Neural crest cell (in vitro differentiated cells): ENCODE data around the gene PLCL2. TPM values are rescaled to one million over a fixed set of nuclear protein-coding genes. Genes with fewer than 3 reads are reported as not detected.

Experiments
- DNase-seq: peaks from one replicate; pipeline ENCODE4 v3.0.0; 2021; ENCODE audit warnings: low read depth, mixed read lengths, low spot score
- H3K27ac Mint-ChIP-seq: one replicate; pipeline ENCODE4 v1.8.0; 2021; ENCODE audit warnings: mild to moderate bottlenecking, mixed read lengths; ENCODE audit not compliant: unreplicated experiment
- H3K27me3 Mint-ChIP-seq: 2 replicates; pipeline ENCODE4 v1.8.0; 2021; ENCODE audit warnings: low read depth, mild to moderate bottlenecking, mixed read lengths
- H3K36me3 Mint-ChIP-seq: 2 replicates; pipeline ENCODE4 v1.8.0; 2021; ENCODE audit warnings: low read depth, mild to moderate bottlenecking, mixed read lengths
- H3K4me1 Mint-ChIP-seq: 2 replicates; pipeline ENCODE4 v1.8.0; 2021; ENCODE audit warnings: mixed read lengths
- H3K4me3 Mint-ChIP-seq: one replicate; pipeline ENCODE4 v1.8.0; 2021; ENCODE audit warnings: mild to moderate bottlenecking, mixed read lengths
- H3K9me3 Mint-ChIP-seq: 2 replicates; pipeline ENCODE4 v1.8.0; 2021; ENCODE audit warnings: mixed read lengths
- total RNA-seq: library from RNA; stranded (reverse); gene quantifications from 2 replicates; pipeline ENCODE4 v1.2.1, GENCODE V29; 2021
- TF ChIP-seq, protein P1 (sequence below): fragments of 200-600 bp; sonication (generic); conservative IDR thresholded peaks from 2 replicates; pipeline ENCODE4 v1.5.0; 2021; ENCODE audit warnings: antibody characterized with exemption, mild to moderate bottlenecking

The PLCL2 gene
- total RNA-seq, 1 donor from 2014 or later = 10.5 TPM

DNA sequence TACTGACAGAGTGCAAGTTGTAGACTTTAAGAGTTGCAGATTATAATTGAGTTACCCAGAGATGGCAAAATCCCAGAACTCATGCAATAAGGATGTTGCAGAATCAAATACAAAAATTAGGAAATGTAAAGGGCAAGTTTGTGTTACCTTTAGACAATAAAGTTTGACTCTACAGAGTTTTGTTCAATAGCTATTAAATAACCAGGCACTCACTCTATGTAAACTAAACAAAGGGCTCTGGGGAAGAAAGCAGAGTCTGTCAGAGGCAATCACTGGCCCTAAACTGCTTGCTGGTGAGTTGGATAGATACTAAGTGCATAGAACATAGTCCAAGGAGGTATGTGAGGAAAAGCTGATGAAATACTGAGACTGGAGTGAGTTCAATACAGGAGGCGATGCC is 40.0 kb upstream of the PLCL2 start:
- H3K4me1 Mint-ChIP-seq = peaks cover 13% of the 10 kb centered on the region
- no peak for DNase-seq
- H3K9me3 Mint-ChIP-seq = no peaks in the 10 kb centered on the region
- H3K27me3 Mint-ChIP-seq = no peaks in the 10 kb centered on the region
- no peaks in the 10 kb centered on the region for H3K36me3 Mint-ChIP-seq
- TF ChIP-seq, protein P1, sequence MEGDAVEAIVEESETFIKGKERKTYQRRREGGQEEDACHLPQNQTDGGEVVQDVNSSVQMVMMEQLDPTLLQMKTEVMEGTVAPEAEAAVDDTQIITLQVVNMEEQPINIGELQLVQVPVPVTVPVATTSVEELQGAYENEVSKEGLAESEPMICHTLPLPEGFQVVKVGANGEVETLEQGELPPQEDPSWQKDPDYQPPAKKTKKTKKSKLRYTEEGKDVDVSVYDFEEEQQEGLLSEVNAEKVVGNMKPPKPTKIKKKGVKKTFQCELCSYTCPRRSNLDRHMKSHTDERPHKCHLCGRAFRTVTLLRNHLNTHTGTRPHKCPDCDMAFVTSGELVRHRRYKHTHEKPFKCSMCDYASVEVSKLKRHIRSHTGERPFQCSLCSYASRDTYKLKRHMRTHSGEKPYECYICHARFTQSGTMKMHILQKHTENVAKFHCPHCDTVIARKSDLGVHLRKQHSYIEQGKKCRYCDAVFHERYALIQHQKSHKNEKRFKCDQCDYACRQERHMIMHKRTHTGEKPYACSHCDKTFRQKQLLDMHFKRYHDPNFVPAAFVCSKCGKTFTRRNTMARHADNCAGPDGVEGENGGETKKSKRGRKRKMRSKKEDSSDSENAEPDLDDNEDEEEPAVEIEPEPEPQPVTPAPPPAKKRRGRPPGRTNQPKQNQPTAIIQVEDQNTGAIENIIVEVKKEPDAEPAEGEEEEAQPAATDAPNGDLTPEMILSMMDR = no peak
- no peak overlapping the region for H3K27ac Mint-ChIP-seq
- no peak overlapping the region for H3K4me3 Mint-ChIP-seq

DNA sequence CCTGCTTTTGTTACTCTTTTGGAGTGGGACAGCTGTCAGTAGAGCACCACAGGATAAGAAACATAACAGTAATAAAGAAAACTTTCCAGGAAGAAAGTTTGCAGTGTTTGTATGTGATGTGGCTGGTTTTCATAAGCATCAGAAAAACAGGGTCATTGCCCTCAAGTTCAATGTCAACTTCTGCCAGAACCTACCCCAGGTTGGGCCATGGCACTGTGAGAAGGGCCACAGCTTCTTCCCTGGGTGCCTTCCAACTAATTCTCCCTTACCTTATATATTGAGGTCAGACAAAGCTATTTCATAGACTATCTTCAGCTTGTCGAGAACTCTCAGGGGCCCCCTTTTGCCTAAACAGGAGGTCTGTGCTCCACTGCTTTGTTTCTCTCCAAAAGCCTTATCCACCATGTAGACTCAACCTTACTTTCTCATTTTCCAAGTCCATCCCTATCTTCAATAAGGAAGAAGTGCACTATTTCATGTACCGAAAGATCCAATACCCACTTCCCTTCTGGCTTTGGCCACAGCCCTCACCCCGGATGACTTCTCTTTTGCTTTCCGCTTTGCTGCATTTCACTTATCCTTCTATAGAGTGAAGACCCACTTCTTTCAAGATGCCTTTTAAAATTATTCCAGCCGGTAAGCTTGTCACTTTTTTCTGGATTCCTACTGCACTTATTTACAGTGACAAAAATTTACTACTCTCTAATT is 38.2 kb upstream of the PLCL2 start:
- Mint-ChIP-seq H3K36me3 (no peaks in the 10 kb centered on the region), H3K27ac (no peak overlapping the region), H3K4me3 (no peak overlapping the region), H3K27me3 (no peaks in the 10 kb centered on the region), H3K4me1 (peaks cover 13% of the 10 kb centered on the region), H3K9me3 (no peaks in the 10 kb centered on the region)
- TF ChIP-seq, protein P1 = no peak
- no peak for DNase-seq

DNA sequence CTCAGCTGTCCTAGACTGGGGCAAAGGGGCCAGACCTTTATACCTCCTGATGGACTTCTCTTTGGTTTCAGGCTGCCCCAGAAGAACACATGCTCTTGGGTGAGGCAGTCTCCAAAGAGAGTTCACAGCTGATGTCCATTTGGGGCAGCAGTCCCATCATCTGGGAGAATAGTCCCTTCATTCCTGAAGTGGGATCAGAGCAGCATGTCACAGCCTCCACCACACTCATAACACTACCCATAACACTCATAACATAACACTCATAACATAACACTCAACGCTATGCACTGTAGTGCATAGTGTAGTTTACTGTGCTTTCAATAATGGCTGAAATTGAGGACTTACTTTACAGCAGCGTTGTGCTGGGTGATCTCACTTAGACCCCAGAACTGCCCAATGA is 36.7 kb upstream of the PLCL2 start:
- no peaks in the 10 kb centered on the region for H3K27me3 Mint-ChIP-seq
- no peaks in the 10 kb centered on the region for H3K9me3 Mint-ChIP-seq
- DNase-seq = no peak
- no peaks in the 10 kb centered on the region for H3K36me3 Mint-ChIP-seq
- TF ChIP-seq, protein P1 = no peak
- no peak overlapping the region for H3K27ac Mint-ChIP-seq
- H3K4me3 Mint-ChIP-seq = no peak overlapping the region
- H3K4me1 Mint-ChIP-seq = peaks cover 8% of the 10 kb centered on the region

DNA sequence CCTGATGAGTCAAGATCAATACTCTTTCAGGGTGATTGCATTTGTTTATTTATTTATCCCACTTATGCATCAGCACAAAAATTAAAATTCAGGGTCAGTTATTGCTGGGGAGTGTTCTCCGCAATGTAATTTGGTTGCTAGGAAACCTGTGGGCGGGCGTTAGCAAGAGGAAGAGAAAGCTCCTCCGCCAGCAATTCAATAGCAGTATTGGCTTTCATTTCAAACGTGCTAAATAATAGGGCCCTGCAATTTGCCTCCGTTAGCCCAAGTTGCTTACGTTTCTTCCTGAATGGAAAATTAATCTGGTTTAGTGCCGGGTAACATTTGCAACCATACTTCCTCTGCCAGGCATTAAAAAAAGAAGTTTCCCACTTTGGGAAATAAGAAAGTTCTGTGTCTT is 35.5 kb upstream of the PLCL2 start:
- Mint-ChIP-seq H3K4me3 (peak overlapping the region; percentile 38), H3K27ac (peak overlapping the region; percentile 51), H3K4me1 (peaks cover 8% of the 10 kb centered on the region), H3K36me3 (no peaks in the 10 kb centered on the region), H3K27me3 (no peaks in the 10 kb centered on the region), H3K9me3 (no peaks in the 10 kb centered on the region)
- peak; percentile 12 for DNase-seq
- TF ChIP-seq, protein P1 = no peak

DNA sequence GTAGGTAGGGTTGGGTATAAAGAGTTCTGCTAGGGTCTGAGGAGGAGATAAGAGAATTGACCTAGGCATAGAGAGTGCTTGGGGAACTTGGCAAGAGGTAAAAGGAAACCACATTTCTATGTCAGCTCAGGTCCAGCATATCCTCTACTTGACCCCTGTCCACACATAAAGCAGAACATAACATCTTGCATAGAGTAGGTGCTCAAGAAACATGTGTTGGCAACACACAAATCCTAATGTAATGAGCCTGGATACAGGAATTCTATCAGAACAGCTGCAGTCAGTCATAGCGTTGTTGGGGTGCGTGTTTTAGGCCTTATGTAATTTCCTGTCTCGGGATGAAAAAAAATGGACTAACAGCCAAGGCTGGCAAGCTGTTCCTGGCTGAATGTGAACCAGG is 35.0 kb upstream of the PLCL2 start:
- Mint-ChIP-seq H3K4me1 (peaks cover 8% of the 10 kb centered on the region), H3K27ac (peak overlapping the region; percentile 51), H3K9me3 (no peaks in the 10 kb centered on the region), H3K36me3 (no peaks in the 10 kb centered on the region), H3K27me3 (no peaks in the 10 kb centered on the region), H3K4me3 (no peak overlapping the region)
- DNase-seq = no peak
- TF ChIP-seq, protein P1 = no peak
